Activated CD4-positive, alpha-beta memory T cell treated with anti-CD3 and anti-CD28 coated beads for 36 hours (primary cell): Measurements from ENCODE around the gene MINDY4. TPM values are rescaled to one million over a fixed set of nuclear protein-coding genes. Genes with fewer than 3 reads are reported as not detected.

Source experiments
- total RNA-seq, 2 experiments: library from RNA; stranded (reverse); gene quantifications; one replicate each; pipeline ENCODE4 v1.2.3, GENCODE V29; 2021

Gene MINDY4
- total RNA-seq, 2 experiments from 2014 or later = 1.1 to 1.6 TPM

Other genes starting within 250 kb of the MINDY4 start
- gene GARS1, start 176.5 kb upstream of the MINDY4 start, total RNA-seq = 100 to 1,000 TPM; 345 to 368 TPM
- gene CRHR2, start 89.0 kb upstream of the MINDY4 start, total RNA-seq = under 1 TPM in 1 of 2 experiments, not detected in 1; 0.07 TPM
- gene INMT, start 19.3 kb upstream of the MINDY4 start, total RNA-seq = not detected
- under 1 TPM; 0.36 to 0.62 TPM for gene AQP1, start 140.4 kb downstream of the MINDY4 start, total RNA-seq
- not detected for gene GHRHR, start 192.5 kb downstream of the MINDY4 start, total RNA-seq